Measurements from ENCODE around the gene GDF15. TPM values are rescaled to one million over a fixed set of nuclear protein-coding genes. Genes with fewer than 3 reads are reported as not detected.

GDF15 gene
- polyA plus RNA-seq, 1 donor from 2014 or later = not detected

DNA sequence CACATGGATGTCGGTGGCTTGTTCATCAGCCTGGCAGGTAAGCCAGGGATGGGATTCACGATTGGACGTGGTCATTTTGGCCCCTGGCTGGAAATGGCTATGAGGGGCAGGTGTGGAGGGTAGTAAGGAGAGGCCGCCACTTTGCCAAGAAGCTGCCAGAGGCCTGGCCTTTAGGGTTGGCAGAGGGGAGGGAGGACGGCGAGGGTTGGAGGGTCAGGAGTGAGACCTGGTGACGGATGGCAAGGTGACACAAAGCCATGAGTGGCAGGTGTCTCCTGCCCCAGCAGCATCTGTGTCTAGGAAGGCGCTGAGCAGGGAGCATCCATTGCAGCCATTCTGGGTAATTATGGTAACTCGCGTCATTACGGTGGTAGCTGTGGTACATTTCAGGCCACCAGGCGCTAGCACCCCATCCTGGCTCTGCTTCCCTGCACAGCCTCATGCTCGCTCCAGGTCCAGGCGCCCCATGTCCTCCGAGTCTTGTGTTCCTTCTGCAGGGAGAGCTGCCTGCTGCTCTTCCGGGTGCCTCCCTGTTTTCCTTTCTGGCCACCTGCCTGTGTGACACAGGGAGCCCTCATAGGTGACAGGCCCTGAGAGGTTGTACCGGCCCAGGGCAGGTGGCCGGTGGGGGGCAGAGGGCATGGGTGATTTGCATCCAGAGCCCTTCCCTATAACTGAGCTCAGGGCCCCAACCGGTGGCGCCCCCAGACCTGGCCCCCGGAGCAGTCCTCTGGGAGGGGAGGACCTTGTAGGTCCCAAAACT lies 37.5 kb downstream of the GDF15 start:
- Histone ChIP-seq H3K36me3 (ENCODE audit: insufficient read depth, low read length) (no peaks in the 10 kb centered on the region), H3F3A (ENCODE audit: insufficient read depth, low read length, poor library complexity, severe bottlenecking) (no peaks in the 10 kb centered on the region), H3K4me3 (ENCODE audit: low read length) (peak overlapping the region; percentile 15), H3K27me3 (ENCODE audit: insufficient read depth, low read depth, low read length) (no peaks in the 10 kb centered on the region), H4K20me1 (ENCODE audit: insufficient read depth) (no peaks in the 10 kb centered on the region), H3K9ac (ENCODE audit: low read length) (no peak overlapping the region), H3K9me3 (ENCODE audit: low read length) (no peaks in the 10 kb centered on the region), H3K9me2 (ENCODE audit: insufficient read depth, low read length) (no peaks in the 10 kb centered on the region), H2AFZ (ENCODE audit: low read depth, low read length) (no peak overlapping the region), H3K79me2 (replicated peaks; ENCODE audit: insufficient read depth, low read length) (peaks cover 30% of the 10 kb centered on the region), H3K4me2 (ENCODE audit: low read length) (no peak overlapping the region), H3K27ac (ENCODE audit: low read length) (no peak overlapping the region)
- TF ChIP-seq EP300 (conservative IDR thresholded peaks at IDR 0.05; ENCODE audit: poor library complexity, severe bottlenecking) = no peak
- no peak for TF ChIP-seq SMC3 (conservative IDR thresholded peaks at IDR 0.05; ENCODE audit: poor library complexity)
- no peak for TF ChIP-seq POLR2AphosphoS5 (IDR thresholded peaks at IDR 0.05)

DNA sequence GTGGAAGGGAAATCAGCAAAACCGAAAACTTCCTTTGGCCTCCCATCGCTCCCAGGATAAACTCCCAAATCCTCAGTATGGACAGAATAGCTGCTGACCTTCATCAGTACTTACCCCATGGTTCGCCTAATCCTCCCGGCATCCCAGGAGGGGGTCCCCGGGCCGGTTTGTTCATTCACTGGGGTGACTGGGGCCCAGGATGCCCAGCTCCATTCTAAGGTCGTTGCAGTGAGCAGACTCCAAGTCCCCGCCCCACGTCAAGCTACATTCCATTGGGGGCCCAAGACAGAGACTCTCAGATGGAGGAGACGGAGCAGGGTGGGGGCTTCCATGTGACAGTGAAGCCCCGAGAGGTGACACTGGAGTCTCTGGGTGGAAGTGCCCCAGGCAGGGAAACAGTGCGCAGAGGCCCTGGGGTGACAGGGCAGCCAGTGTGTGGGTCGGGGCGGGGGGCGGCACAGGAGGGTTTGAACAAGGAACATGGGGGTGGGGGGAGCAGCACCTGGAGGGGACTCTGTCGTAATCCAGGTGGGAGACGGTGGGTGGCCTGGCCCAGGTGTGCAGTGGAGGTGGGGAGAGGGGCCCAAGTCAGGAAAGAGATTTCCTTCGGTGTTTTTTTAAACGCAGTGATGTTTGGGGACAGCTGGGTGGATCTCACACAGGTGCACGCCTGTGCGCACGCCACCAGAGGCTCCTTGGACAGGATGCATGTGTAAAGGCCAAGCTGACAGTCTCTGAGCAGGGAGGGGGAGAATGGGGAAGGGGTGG lies 38.3 kb downstream of the GDF15 start:
- H3K27me3 ChIP-seq (ENCODE audit: insufficient read depth, low read depth, low read length) = no peaks in the 10 kb centered on the region
- no peak overlapping the region for H3K4me2 ChIP-seq (ENCODE audit: low read length)
- peaks cover 30% of the 10 kb centered on the region for H3K79me2 ChIP-seq (replicated peaks; ENCODE audit: insufficient read depth, low read length)
- no peak for TF ChIP-seq RAD21 (conservative IDR thresholded peaks at IDR 0.05)
- no peak for TF ChIP-seq MXI1 (conservative IDR thresholded peaks at IDR 0.05; ENCODE audit: poor library complexity, severe bottlenecking)
- no peak for TF ChIP-seq EP300 (conservative IDR thresholded peaks at IDR 0.05; ENCODE audit: poor library complexity, severe bottlenecking)
- TF ChIP-seq TAF1 (IDR thresholded peaks at IDR 0.05; ENCODE audit: low read depth) = no peak
- TF ChIP-seq, protein P1, sequence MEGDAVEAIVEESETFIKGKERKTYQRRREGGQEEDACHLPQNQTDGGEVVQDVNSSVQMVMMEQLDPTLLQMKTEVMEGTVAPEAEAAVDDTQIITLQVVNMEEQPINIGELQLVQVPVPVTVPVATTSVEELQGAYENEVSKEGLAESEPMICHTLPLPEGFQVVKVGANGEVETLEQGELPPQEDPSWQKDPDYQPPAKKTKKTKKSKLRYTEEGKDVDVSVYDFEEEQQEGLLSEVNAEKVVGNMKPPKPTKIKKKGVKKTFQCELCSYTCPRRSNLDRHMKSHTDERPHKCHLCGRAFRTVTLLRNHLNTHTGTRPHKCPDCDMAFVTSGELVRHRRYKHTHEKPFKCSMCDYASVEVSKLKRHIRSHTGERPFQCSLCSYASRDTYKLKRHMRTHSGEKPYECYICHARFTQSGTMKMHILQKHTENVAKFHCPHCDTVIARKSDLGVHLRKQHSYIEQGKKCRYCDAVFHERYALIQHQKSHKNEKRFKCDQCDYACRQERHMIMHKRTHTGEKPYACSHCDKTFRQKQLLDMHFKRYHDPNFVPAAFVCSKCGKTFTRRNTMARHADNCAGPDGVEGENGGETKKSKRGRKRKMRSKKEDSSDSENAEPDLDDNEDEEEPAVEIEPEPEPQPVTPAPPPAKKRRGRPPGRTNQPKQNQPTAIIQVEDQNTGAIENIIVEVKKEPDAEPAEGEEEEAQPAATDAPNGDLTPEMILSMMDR (IDR thresholded peaks at IDR 0.05; ENCODE audit: poor library complexity, severe bottlenecking) = no peak
- TF ChIP-seq POLR2AphosphoS5 (IDR thresholded peaks at IDR 0.05) = no peak
- H2AFZ ChIP-seq (ENCODE audit: low read depth, low read length) = no peak overlapping the region
- no peak overlapping the region for H3K27ac ChIP-seq (ENCODE audit: low read length)
- no peak overlapping the region for H3K9ac ChIP-seq (ENCODE audit: low read length)
- no peak overlapping the region for H3K4me3 ChIP-seq (ENCODE audit: low read length)
- H3K9me2 ChIP-seq (ENCODE audit: insufficient read depth, low read length) = no peaks in the 10 kb centered on the region
- no peaks in the 10 kb centered on the region for H4K20me1 ChIP-seq (ENCODE audit: insufficient read depth)
- no peaks in the 10 kb centered on the region for H3K36me3 ChIP-seq (ENCODE audit: insufficient read depth, low read length)
- no peaks in the 10 kb centered on the region for H3F3A ChIP-seq (ENCODE audit: insufficient read depth, low read length, poor library complexity, severe bottlenecking)
- H3K9me3 ChIP-seq (ENCODE audit: low read length) = no peaks in the 10 kb centered on the region

DNA sequence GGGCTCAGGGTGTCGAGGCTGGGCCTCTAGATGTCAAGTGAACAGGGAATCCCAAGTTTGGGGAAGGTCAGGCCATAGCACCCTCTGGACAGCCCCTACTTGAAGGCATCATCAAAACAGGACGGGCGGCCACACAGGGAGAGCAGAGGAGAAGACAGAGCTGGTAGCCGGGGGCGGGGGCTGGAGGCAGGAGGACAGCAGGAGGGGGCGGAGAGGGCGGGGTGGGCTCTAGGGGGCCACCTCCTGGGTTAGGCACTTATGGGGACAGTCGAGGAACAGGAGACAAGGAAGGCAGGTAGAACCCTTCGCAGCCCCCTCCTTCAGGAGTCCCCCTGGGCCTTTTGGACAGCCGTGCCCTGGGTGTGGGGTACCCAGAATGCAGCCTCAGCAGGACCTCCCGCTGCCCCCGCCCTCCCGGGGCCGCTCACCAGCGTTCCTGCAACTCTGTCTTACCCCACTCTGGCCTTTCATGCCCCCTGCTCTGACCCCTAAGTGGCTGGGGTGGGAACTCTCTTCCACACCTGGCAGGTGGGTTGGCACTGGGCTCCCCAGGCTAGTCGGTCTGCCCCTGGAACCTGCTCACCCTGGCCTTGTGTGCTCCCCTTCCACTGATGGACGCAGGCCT lies 39.0 kb downstream of the GDF15 start:
- peaks cover 28% of the 10 kb centered on the region for H3K79me2 ChIP-seq (replicated peaks; ENCODE audit: insufficient read depth, low read length)
- no peak overlapping the region for H3K4me3 ChIP-seq (ENCODE audit: low read length)
- H3K27ac ChIP-seq (ENCODE audit: low read length) = no peak overlapping the region

More for the DNA sequence above, 39.0 kb downstream of the GDF15 start:
- no peaks in the 10 kb centered on the region for H4K20me1 ChIP-seq (ENCODE audit: insufficient read depth)
- H3K9me3 ChIP-seq (ENCODE audit: low read length) = no peaks in the 10 kb centered on the region
- TF ChIP-seq, protein P2, sequence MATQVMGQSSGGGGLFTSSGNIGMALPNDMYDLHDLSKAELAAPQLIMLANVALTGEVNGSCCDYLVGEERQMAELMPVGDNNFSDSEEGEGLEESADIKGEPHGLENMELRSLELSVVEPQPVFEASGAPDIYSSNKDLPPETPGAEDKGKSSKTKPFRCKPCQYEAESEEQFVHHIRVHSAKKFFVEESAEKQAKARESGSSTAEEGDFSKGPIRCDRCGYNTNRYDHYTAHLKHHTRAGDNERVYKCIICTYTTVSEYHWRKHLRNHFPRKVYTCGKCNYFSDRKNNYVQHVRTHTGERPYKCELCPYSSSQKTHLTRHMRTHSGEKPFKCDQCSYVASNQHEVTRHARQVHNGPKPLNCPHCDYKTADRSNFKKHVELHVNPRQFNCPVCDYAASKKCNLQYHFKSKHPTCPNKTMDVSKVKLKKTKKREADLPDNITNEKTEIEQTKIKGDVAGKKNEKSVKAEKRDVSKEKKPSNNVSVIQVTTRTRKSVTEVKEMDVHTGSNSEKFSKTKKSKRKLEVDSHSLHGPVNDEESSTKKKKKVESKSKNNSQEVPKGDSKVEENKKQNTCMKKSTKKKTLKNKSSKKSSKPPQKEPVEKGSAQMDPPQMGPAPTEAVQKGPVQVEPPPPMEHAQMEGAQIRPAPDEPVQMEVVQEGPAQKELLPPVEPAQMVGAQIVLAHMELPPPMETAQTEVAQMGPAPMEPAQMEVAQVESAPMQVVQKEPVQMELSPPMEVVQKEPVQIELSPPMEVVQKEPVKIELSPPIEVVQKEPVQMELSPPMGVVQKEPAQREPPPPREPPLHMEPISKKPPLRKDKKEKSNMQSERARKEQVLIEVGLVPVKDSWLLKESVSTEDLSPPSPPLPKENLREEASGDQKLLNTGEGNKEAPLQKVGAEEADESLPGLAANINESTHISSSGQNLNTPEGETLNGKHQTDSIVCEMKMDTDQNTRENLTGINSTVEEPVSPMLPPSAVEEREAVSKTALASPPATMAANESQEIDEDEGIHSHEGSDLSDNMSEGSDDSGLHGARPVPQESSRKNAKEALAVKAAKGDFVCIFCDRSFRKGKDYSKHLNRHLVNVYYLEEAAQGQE (IDR thresholded peaks at IDR 0.05; ENCODE audit: borderline replicate concordance) = no peak
- TF ChIP-seq MXI1 (conservative IDR thresholded peaks at IDR 0.05; ENCODE audit: poor library complexity, severe bottlenecking) (no peak), SMC3 (conservative IDR thresholded peaks at IDR 0.05; ENCODE audit: poor library complexity) (no peak), RAD21 (conservative IDR thresholded peaks at IDR 0.05) (no peak), EP300 (conservative IDR thresholded peaks at IDR 0.05; ENCODE audit: poor library complexity, severe bottlenecking) (no peak), POLR2AphosphoS5 (IDR thresholded peaks at IDR 0.05) (no peak), EZH2 (IDR thresholded peaks at IDR 0.05; ENCODE audit: borderline replicate concordance, insufficient read depth, low read length, poor library complexity, severe bottlenecking) (no peak), TAF1 (IDR thresholded peaks at IDR 0.05; ENCODE audit: low read depth) (no peak)
- TF ChIP-seq, protein P1 (IDR thresholded peaks at IDR 0.05; ENCODE audit: poor library complexity, severe bottlenecking) = no peak
- H3K9ac ChIP-seq (ENCODE audit: low read length) = no peak overlapping the region
- no peak overlapping the region for H2AFZ ChIP-seq (ENCODE audit: low read depth, low read length)
- H3K9me2 ChIP-seq (ENCODE audit: insufficient read depth, low read length) = no peaks in the 10 kb centered on the region
- H3F3A ChIP-seq (ENCODE audit: insufficient read depth, low read length, poor library complexity, severe bottlenecking) = no peaks in the 10 kb centered on the region
- no peaks in the 10 kb centered on the region for H3K36me3 ChIP-seq (ENCODE audit: insufficient read depth, low read length)
- no peak overlapping the region for H3K4me2 ChIP-seq (ENCODE audit: low read length)
- H3K27me3 ChIP-seq (ENCODE audit: insufficient read depth, low read depth, low read length) = no peaks in the 10 kb centered on the region
